ENCODE measurements around the gene EFNA5.

GRCh38 chr5:107593009-107593408 lies 77.7 kb downstream of the EFNA5 start:
- TF ChIP-seq POLR2A (IDR thresholded peaks at IDR 0.05; ENCODE audit: low read length) (no peak), GATA1 (IDR thresholded peaks at IDR 0.05; ENCODE audit: low read depth, low read length) (no peak)

Measured in erythroblast (primary cell).